Stimulated activated CD8-positive, alpha-beta memory T cell treated with anti-CD3 and anti-CD28 coated beads, Interleukin-7, amount 100 ng/mL, for 1 hour (primary cell): ENCODE data around the gene CLCN7.

Source experiments
- DNase-seq, 2 donors: peaks; one replicate each; pipeline ENCODE4 v3.0.0-alpha.2; 2020; ENCODE audit warnings: low read depth in 2 of 2

CLCN7 gene

DNA sequence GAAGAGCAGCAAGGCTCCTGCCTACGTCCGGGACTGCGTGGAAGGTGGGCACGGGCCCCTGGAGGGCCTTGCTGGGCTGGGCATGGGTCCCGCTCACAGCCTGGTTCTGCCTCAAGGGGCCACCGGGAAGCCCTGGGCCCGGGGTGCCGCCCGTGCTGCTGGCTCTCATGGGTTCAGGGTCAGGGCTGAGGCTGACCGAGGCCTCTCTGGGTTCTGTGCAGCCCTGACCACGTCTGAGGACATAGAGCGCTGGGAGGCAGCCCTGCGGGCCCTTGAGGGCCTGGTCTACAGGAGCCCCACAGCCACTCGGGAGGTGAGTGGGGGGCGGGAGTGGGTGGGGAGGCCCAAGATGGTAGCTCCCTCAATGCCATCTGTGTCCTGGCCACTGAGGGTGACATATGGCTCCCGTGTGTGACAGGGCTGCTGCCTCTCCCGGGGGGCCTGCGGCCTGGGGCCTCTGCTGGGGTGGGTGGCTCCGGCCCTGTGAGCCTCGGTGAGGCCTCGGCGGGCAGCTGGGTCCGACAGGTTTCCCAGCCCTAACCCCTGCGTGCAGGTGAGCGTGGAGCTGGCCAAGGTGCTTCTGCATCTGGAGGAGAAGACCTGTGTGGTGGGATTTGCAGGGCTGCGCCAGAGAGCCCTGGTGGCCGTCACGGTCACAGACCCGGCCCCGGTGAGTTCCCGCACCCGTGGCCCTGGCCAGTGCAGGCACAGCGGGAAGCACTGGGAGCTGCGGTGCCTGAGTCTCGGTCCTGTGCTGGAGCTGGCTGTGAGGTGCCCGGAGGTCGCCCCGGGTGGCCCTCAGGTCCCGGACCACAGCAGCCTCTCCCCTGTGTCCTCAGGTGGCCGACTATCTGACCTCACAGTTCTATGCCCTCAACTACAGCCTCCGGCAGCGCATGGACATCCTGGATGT is 27.5 kb upstream of the CLCN7 start:
- DNase-seq, result no peak

DNA sequence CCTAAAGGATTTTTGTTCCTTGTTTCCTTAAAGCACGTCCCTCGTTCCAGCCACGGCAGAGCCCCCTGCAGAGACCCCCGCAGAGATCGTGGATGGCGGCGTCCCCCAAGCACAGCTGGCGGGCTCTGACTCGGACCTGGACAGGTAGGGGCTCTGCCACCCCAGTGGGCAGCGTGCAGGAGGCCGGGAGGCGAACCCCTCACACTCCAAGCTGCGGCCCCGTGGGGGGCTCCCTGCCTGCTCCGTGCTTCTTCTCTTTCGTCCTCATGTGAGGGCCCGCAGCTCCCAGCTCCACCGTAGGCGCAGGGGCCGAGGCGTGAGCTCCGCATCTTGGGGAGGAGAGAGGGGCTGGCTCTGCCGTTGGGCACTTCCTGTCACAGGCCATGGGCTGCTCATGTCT is 26.8 kb upstream of the CLCN7 start:
- no peak for DNase-seq

DNA sequence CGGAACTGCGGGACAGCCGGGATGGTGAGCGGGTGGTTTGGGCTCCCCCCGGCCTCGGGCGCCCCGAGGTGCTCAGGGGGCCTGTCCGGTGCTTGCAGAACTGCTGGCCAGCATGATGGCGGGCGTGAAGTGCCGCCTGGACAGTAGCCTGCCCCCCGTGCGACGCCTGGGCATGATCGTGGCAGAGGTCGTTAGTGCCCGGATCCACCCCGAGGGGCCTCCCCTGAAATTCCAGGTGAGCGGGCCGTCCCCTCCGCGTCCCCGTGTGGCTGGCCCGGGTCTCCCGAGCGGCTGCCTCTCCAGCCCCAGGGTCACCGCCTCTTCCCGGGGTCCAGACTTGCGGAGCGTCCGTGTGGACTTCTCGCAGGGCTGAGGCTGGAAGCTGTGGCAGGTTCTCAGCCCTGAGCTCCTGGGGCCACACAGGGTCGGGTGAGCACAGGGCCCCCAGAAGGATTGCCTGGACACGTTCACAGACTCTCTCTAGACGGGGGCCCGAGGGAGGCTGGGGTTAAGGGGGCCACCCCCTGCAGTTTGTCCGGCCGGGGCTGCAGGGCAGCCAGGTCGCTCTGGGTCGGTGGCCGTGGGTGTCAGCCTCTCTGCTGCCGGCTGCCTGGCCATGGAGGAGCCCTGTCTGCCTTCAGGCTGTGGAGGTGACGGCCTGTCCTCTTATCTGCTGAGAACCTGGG is 25.8 kb upstream of the CLCN7 start:
- no peak for DNase-seq

DNA sequence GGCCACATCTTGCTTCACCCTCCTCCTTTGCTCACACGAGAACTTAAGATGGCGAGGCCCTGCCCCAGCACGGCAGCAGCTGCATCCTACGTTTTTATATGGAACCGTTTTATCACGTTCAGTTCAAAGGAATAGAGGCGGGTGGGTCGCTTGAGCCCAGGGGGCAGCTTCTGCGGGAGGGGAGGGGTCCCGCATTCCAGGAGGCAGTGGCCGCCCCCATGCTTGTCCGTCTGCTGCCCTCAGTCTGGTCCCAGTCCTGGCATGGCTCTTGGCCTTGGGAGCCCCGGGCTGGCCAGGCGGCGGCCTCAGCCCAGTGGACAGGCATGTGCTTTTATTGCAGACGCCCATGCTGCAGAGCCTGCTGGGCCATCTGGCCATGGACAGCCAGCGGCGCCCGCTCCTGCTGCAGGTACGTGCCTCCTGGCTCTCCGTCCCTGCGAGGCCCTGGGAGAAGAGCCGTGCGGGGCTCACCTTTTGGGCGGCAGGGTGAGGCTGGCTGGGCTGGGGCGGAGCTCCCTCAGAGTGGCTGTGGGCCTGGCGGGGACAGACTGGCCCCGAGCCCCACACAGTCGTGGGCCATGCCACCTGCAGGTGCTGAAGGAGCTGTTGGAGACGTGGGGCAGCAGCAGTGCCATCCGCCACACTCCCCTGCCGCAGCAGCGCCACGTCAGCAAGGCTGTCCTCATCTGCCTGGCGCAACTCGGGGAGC is 25.1 kb upstream of the CLCN7 start:
- DNase-seq, result no peak

DNA sequence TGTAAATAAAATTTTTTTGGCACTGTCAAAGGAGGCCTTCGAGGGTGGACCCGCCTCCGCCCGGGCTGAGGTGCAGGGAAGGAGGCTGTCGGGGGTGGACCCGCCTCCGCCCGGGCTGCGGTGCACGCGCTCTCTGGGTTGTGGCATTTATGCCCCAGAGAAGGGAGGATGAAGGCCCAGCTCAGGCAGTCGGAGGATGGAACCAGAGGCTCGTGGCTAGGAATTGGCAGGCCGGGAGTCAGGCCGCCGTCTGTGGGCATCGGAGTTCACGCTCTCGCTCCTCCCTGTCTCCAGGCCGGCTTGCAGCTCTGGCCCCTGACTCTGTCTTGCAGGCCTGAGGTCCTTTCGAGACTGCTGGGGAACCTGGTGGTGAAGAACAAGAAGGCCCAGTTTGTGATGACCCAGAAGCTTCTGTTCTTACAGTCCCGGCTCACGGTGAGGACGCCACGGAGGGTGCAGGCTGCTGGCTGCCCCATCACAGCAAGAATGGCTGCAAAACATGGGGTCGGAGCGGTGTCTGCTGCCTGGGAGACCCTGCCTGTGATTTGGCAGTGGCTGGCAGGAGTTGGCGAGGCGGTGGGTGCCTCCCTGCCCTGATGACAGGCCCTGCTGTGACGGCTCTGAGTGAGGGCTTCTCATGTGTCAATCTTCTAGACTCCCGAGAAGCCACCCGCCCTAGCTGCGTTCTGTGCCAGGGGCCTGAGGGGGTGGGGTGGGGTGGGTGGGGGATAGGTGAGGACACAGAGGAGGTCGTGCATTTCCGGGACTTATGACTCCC is 24.3 kb upstream of the CLCN7 start:
- no peak for DNase-seq

DNA sequence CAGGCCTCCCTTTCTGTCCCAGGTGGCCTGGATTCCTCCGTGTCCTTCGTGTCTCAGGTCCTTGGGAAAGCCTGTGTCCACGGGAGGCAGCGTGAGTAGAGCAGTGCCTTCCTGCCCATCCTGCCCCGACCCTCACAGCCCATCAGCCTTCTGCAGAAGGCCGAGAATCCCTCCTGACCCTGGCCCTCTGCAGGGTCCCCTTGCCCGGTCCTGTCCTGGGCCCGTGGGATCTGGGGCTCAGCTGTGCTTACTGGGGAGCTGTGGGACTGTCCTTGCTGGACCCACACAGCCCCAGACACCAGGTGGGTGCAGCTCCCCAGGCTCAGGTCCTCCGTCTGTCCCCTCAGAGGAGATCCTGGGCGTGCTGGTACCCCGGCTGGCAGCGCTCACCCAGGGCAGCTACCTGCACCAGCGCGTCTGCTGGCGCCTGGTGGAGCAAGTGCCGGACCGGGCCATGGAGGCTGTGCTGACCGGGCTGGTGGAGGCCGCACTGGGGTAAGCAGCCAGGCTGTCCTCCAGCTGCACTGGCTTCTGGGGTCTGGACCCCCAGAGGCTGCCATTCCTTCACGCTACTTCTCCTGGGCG is 22.3 kb upstream of the CLCN7 start:
- no peak for DNase-seq

DNA sequence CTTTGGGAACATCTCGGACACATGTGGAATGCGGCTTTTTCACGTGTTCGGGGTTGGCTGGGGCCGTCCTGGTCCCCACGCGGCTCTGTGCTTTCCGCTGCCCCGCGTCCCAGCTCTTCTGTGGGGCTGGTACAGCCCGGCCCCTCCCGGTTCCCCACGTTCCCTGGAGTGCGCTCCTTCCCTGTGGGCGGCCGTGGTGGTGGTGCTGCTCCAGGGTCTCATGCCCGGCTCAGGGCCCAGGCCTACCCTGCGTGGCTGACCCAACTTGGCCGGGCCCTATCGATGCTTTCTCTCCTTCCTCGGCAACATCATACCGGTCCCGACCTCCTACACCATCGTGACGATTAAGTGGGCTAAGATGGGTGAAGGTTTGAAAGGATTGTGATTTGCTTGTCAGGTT is 21.6 kb upstream of the CLCN7 start:
- no peak for DNase-seq

DNA sequence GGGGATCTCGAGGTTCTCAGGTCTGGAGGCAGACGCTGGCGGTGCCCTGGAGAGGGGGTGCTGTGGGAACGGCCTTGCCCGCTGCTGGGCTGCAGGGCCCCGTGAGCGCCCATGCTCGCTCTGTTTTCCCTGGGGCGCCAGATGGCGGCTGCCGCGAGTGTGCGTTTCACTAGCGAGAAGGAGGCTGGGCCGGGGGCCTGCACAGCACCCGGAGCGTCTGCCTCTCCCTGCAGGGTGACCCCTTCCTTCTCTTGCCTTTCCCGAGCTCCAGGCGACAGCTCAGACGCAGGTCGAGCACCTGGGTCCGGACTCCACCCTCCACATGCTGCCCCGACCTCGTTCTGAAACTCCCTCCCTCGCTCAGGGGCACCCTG is 21.0 kb upstream of the CLCN7 start:
- DNase-seq, result no peak

DNA sequence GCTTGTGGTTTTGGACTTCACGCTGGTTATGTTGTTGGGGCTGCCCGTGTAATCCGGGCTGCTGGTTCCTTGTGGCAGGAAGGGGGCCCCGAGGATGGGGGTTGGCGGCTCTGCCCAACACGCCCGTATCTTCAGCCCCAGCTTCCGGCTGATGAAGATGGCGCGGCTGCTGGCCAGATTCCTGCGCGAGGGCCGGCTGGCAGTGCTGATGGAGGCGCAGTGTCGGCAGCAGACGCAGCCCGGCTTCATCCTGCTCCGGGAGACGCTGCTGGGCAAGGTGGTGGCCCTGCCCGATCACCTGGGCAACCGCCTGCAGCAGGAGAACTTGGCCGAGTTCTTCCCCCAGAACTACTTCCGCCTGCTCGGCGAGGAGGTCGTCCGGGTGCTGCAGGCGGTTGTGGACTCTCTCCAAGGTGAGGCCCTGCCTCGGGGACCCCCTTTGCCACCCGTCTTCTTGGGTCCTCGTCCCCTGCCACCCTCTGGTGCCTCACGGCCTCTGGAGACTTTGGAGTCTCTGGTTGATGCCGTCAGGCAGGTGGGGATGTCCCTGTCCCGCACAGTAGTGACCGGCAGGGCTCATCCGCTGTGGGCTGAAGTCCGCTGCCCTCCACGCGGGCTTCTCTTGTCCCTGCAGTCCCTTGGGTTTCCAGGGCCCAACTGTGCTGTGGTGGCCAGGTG is 20.5 kb upstream of the CLCN7 start:
- DNase-seq, result no peak

DNA sequence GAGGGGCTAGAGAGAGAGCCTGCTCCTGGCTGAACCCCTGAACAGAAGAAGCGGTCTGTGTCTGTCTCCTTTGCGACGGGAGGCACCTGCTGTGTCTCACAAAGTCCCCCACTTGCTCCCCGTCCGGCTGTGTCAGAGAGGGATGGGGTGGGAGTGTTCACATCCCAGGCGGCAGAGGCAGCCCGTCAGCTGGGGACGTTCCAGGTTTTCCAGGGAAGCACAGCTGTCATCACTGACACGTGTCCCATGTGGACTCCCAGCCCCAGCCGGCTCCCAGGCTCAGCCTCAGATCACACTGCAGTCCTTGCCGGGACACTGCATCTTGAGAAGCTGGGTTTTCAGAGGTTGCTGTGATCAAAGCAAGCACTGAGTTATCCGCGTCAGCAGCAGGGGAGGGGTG is 19.9 kb upstream of the CLCN7 start:
- no peak for DNase-seq

DNA sequence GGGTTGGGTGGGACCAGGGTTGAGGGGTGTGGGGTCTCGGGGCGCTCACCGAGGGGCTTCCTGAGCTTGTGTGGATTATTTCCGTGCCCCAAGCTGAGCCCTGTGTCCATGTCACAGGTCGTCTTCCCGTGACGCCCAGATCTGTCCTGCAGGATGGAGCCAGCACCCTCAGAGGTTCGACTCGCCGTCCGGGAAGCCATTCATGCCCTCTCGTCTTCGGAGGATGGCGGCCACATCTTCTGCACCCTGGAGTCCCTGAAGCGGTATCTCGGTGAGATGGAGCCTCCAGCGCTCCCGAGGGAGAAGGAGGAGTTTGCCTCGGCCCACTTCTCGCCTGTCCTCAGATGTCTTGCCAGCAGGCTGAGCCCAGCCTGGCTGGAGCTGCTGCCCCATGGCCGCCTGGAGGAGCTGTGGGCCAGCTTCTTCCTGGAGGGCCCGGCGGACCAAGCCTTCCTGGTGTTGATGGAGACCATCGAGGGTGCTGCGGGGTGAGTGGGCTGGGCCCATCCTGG is 19.4 kb upstream of the CLCN7 start:
- DNase-seq, result no peak

DNA sequence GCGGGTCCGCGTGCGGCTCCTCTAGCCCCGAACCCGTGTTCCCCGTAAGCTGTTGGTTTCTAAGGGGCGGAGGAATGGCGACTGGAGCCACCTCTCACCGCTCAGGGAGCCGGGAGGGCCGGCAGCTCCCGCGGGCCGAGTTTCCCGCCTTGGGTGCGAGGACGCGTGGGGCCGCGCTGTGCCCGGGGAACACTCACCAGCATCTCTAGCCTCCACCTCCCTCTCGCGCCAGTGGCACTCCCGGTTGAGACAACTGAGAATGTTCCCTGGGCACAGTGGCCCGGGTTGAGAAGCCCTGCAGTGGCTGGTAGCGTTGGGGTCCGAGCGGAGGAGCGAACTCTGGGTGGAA is 18.9 kb upstream of the CLCN7 start:
- no peak for DNase-seq

DNA sequence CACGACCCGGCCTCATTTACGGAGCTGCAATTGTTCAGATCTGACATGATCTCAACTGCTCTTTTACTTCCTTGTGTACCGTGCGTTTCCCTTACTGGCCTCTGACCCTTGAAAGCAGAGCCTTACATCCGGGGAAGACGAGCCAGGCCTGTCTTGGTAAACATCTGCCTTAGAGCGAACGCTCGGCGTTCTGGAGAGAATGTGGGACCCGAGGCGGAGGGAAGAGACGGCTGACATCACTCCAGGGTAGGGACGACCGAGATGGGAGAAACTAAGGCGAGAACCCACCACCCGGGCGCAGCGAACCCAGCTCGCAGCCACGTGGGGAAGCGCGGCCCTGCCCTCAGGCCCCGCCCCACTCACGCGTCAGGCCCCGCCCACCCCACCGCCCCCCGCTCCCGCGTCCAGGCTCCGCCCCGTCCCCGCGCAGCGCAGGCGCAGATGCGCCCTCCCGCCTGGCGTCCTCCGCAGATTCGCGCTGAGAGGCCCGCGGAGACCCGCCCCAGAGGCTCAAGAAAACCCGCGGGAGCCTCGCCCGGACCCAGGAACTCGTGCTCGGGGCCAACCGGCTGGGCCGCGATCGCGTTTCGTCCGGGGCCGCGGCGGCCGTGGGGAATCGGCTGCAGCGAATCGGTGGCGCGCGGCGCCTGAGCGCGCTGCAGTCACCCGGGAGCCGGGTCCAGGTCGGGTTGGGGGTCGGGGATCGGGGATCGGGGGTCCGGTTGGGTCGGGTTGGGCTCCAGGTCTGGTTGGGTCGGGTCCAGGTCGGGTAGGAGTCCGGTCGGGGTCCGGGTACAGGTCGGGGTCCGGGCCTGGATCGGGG is 18.3 kb upstream of the CLCN7 start, which contains the start of gene TELO2:
Gene TELO2 (plus strand): TSS at position 438 of the 823 bp plus-strand sequence. CDS start 922 bp downstream, outside the sequence.
- peak; percentile 73 to 80 for DNase-seq

DNA sequence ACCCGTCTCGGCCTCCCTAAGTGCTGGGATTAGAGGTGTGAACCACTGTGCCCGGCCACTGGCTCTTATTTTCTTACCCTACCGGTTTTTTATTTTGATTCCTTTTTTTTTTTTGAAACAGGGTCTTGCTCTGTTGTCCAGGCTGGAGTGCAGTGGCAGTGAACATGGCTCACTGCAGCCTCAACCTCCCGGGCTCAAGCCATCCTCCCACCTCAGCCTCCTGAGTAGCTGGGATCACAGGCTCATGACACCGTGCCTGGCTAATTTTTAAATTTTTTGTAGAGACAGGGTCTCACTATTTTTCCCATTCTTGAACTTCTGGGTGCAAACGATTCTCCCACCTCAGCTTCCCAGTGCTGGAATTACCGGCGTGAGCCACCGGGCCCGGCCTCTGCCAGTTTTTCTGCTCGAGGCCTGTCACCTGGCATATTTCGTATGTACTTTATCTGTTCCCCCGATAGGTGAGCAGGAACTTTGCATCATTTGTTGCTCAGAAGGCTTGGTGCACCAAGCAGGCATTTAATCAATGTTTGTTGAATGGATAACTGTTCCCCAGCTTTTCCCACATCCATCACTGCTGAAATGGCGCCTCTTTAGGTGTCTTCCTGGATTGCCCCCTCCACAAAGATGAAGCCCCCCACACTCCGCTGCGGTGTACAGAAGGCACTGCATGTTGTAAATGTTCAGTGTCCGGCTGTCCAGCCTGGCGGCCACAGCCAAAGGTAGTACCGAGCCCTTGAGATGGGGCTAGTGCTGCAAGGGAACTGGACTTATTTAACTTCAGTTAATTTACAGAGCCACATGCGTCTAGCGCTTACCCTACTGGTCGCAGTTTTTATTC is 17.5 kb upstream of the CLCN7 start:
- no peak for DNase-seq

DNA sequence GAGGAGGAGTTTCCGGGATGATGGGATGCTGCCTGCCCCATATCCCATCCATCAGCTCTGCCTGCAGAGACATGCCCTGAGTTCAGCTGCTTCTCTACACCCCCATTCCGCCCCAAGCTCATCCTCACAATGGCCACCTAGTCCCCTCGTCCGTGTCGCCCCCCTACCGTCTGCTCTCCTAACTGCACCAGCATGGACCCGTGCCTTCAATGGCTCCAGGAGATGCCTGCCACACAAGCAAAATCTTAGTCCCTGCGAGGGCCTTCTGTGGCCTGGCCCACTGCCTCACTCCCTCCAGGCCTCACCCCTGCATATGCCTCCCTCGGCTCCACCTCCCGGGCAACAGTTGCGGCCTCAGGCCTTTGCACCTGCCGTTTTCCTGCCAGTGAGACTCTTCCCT is 16.5 kb upstream of the CLCN7 start:
- no peak for DNase-seq

DNA sequence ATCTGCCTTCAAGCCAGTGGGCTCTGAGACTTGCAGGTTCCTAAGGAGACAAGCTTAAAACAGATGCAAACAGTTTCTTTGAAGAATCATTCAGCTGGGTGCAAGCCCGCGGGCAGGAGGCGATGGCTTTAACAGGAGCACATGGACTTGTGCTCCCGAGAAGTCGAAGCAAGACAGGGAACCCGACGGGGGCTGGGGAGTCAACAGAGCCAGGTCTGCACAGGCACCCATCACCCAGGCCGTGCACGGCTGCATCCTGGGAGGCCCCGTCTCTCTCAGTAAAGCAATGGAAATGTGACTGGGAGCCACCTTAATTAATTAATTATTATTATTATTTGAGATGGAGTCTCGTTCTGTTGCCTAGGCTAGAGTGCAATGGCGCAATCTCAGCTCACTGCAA is 14.2 kb upstream of the CLCN7 start:
- DNase-seq, result no peak

DNA sequence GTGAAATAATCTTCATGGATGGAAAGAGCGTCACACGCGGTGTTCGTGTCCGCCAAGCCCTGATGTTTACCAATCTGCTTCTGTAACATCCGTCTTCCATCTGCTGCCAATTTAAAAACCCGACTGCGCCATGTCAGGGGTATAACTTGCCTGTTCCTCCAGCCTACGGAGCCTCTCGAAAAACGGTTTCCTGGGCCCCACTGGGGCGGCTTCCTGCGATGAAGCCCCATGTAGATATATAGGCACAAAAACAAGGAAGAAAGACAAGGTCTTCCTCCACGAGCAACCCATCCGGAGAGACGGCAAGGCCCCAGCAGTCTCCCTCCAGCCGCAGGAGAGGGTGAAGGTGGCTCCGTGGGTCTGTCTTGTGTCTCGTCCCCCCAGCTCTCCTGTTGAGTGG is 13.8 kb upstream of the CLCN7 start, which contains the start of gene PTX4:
Gene PTX4 (minus strand): TSS at position 326 of the 400 bp plus-strand sequence. CDS start 35 bp downstream, at position 291.
- no peak for DNase-seq

DNA sequence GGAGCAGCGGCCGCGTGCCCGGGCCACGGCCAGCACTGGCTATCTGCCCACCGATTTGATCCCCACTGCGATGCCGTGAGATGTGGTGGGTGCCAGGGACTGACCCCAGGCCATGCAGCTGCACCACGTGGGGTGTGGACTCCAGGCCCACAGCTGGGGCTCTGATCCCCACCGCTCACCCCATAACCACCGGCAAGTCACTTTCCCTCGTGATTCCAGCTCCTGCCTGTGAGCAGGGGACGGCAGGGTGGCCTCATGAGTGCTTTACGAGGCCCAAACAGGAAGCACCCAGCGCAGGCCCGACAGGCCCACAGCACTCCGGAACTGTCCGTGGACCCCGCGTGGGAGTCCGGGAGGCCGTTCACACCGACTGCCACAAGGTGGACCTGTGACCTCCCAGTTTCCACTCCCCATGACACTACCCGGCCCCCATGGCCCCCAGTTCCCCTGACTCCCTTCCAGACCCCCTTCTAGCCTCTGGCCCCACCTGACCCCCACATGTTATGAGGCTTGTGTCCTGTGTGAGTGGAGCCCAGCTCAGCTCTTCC is 13.3 kb upstream of the CLCN7 start:
- no peak for DNase-seq
